ENCODE measurements around the gene IL6. TPM values are rescaled to one million over a fixed set of nuclear protein-coding genes. Genes with fewer than 3 reads are reported as not detected.

The IL6 gene
- polyA plus RNA-seq, 2 donors, result 0.22 to 0.44 TPM

DNA sequence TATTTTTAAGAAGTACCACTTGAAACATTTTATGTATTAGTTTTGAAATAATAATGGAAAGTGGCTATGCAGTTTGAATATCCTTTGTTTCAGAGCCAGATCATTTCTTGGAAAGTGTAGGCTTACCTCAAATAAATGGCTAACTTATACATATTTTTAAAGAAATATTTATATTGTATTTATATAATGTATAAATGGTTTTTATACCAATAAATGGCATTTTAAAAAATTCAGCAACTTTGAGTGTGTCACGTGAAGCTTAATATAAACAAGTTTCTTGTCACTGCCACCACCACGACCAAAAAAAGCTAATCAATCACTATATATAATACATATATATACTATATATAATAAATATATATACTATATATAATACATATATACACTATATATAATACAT lies 4.8 kb downstream of the IL6 start:
- no peaks in the 10 kb centered on the region for H3K9me3 ChIP-seq (ENCODE audit: control insufficient read depth in 2 of 2, insufficient read depth in 1 of 2, low read depth in 1 of 2, low read length in 1 of 2)
- H3K4me3 ChIP-seq (ENCODE audit: low read depth in 1 of 2, low read length in 2 of 2), result no peak overlapping the region
- H3K27me3 ChIP-seq (ENCODE audit: control insufficient read depth in 1 of 2, insufficient read depth in 2 of 2, low read length in 2 of 2), result no peaks in the 10 kb centered on the region
- H3K27ac ChIP-seq (ENCODE audit: low read depth in 2 of 2, low read length in 1 of 2), result no peak overlapping the region
- H3K36me3 ChIP-seq (ENCODE audit: control insufficient read depth in 2 of 2, insufficient read depth in 2 of 2, low read length in 1 of 2), result no peaks in the 10 kb centered on the region
- 75 to 80% methylated on average over 2 of the region's 2 CpGs for WGBS, 2 donors
- H3K4me1 ChIP-seq (ENCODE audit: control insufficient read depth in 2 of 2, insufficient read depth in 2 of 2, low read length in 1 of 2), result no peaks in the 10 kb centered on the region

DNA sequence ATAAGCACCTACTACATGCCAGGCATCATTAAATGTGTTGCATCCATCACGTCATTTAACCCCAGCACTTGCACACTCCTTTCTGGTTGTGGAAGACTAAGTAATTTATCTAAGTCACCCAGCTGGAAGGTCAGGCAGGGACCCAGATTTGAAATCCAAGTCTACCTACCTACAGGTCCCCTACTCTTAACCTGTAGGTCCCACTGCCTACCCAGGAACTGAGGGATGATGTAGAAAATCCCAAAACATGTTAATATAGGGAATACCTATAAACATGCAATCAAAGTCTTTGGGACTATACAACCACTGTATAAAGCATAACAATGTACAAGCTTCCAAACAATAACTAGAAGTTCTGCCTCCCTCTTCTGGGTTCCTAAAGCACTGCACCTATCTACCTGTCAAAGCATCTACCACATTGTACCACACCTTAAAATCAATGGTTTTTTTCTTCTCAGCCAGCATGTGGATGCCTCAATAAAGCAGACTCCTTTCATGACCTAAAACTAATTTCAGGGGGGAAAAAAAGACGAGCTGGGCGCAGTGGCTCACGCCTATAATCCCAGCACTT lies 5.6 kb downstream of the IL6 start:
- Histone ChIP-seq H3K27me3 (ENCODE audit: control insufficient read depth in 1 of 2, insufficient read depth in 2 of 2, low read length in 2 of 2) (no peaks in the 10 kb centered on the region), H3K4me3 (ENCODE audit: low read depth in 1 of 2, low read length in 2 of 2) (no peak overlapping the region), H3K27ac (ENCODE audit: low read depth in 2 of 2, low read length in 1 of 2) (no peak overlapping the region), H3K4me1 (ENCODE audit: control insufficient read depth in 2 of 2, insufficient read depth in 2 of 2, low read length in 1 of 2) (no peaks in the 10 kb centered on the region), H3K9me3 (ENCODE audit: control insufficient read depth in 2 of 2, insufficient read depth in 1 of 2, low read depth in 1 of 2, low read length in 1 of 2) (no peaks in the 10 kb centered on the region), H3K36me3 (ENCODE audit: control insufficient read depth in 2 of 2, insufficient read depth in 2 of 2, low read length in 1 of 2) (no peaks in the 10 kb centered on the region)
- WGBS, 2 donors, result 73 to 83% methylated on average over 4 of the region's 4 CpGs

DNA sequence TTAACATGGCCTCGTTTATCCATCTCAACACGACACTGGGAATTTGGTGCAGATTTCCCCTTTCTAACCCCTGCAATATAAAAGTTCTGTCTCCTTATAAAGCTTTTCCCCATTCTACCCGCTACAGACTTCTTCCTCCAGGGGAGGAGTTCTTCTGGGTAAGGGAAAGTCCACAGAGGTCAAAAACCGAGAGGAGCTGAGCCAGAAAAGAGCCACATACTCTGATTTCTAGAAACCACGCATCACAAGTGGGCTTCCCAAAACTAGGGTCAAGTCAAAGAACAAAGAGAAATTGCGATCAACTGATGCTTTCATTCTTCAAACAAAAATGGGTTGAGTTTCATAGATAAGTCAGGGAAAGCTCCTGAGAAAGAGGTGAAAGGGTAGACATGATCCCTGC lies 6.8 kb downstream of the IL6 start:
- 76 to 84% methylated on average over 6 of the region's 6 CpGs for WGBS, 2 donors
- no peaks in the 10 kb centered on the region for H3K9me3 ChIP-seq (ENCODE audit: control insufficient read depth in 2 of 2, insufficient read depth in 1 of 2, low read depth in 1 of 2, low read length in 1 of 2)
- H3K27me3 ChIP-seq (ENCODE audit: control insufficient read depth in 1 of 2, insufficient read depth in 2 of 2, low read length in 2 of 2), result no peaks in the 10 kb centered on the region
- H3K4me3 ChIP-seq (ENCODE audit: low read depth in 1 of 2, low read length in 2 of 2), result no peak overlapping the region
- no peak overlapping the region for H3K27ac ChIP-seq (ENCODE audit: low read depth in 2 of 2, low read length in 1 of 2)
- H3K36me3 ChIP-seq (ENCODE audit: control insufficient read depth in 2 of 2, insufficient read depth in 2 of 2, low read length in 1 of 2), result no peaks in the 10 kb centered on the region
- no peaks in the 10 kb centered on the region for H3K4me1 ChIP-seq (ENCODE audit: control insufficient read depth in 2 of 2, insufficient read depth in 2 of 2, low read length in 1 of 2)

DNA sequence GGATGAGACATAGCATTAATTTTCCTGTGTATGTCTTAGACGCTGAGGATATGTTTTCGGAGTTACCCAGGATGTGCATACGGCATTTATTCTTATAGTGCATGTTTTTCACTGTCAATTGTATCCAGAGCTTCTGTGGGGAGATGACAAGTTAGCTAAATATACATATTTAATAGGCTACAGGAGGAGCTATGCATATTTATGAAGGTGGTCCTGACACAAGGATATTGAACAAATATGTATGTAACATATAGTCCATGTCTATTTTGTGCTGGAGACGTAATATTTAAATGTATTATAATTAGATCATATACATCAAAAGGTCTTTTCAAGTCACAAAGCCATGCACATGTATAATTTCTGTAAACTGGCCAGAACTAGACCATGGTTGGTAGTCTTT lies 16.0 kb downstream of the IL6 start:
- H3K27me3 ChIP-seq (ENCODE audit: control insufficient read depth in 1 of 2, insufficient read depth in 2 of 2, low read length in 2 of 2), result no peaks in the 10 kb centered on the region
- no peak overlapping the region for H3K4me3 ChIP-seq (ENCODE audit: low read depth in 1 of 2, low read length in 2 of 2)
- H3K36me3 ChIP-seq (ENCODE audit: control insufficient read depth in 2 of 2, insufficient read depth in 2 of 2, low read length in 1 of 2), result no peaks in the 10 kb centered on the region
- WGBS, 2 donors, result 81 to 89% methylated on average over 4 of the region's 4 CpGs
- H3K9me3 ChIP-seq (ENCODE audit: control insufficient read depth in 2 of 2, insufficient read depth in 1 of 2, low read depth in 1 of 2, low read length in 1 of 2), result no peaks in the 10 kb centered on the region
- no peak overlapping the region for H3K27ac ChIP-seq (ENCODE audit: low read depth in 2 of 2, low read length in 1 of 2)
- no peaks in the 10 kb centered on the region for H3K4me1 ChIP-seq (ENCODE audit: control insufficient read depth in 2 of 2, insufficient read depth in 2 of 2, low read length in 1 of 2)

DNA sequence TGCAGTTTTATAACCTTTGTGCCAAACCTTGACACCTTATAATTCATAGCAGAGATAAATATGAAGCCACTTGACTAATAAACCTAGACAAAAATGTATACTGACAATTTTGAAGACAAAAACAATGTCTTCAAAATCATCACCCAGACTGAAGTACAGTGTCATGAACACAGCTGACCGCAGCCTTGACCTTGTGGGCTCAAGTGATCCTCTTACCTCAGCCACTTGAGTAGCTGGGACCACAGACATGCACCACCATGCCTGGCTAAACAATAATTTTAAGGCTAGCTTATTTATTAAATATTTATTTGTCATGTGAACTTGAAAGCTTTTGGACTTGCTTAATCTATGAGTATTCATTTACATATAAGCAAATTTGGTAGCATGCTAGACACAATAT lies 24.3 kb downstream of the IL6 start:
- H3K4me1 ChIP-seq (ENCODE audit: control insufficient read depth in 2 of 2, insufficient read depth in 2 of 2, low read length in 1 of 2), result no peaks in the 10 kb centered on the region
- H3K9me3 ChIP-seq (ENCODE audit: control insufficient read depth in 2 of 2, insufficient read depth in 1 of 2, low read depth in 1 of 2, low read length in 1 of 2), result no peaks in the 10 kb centered on the region
- no peaks in the 10 kb centered on the region for H3K36me3 ChIP-seq (ENCODE audit: control insufficient read depth in 2 of 2, insufficient read depth in 2 of 2, low read length in 1 of 2)
- H3K27ac ChIP-seq (ENCODE audit: low read depth in 2 of 2, low read length in 1 of 2), result no peak overlapping the region
- H3K27me3 ChIP-seq (ENCODE audit: control insufficient read depth in 1 of 2, insufficient read depth in 2 of 2, low read length in 2 of 2), result no peaks in the 10 kb centered on the region
- no peak overlapping the region for H3K4me3 ChIP-seq (ENCODE audit: low read depth in 1 of 2, low read length in 2 of 2)
- 46 to 85% methylated on average over 1 of the region's 1 CpG for whole genome bisulfite sequencing, 2 donors

DNA sequence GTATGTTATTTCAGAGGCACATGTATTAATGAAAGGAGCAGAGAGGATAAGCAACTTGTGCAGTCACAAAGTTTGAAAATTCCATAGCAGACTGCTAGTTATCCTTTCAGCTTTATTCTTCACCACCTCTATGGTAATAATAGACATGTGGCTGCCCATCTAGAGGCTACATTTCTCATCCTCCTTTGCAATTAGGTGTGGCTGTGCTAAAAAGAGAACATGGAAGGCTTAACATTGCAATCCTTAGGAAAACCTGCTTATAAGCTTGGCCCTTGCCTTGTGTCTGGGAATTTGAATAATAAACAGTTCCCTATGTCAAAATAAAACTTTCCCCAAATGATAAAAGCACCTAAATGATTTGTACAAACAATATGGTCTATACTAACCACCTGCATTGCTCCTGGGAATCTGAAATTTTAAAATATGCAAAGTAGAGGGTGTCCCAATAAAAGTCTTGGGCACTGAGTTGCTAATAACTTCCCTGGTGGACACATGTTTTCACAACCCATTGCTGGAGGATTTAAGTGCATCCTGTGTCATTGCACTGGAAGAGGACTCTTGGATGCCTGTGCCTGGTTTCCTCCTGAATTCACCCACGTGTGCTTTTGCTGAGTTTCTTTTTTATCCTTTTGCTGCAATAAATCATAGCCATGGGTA lies 30.5 kb downstream of the IL6 start:
- Histone ChIP-seq H3K27ac (ENCODE audit: low read depth in 2 of 2, low read length in 1 of 2) (no peak overlapping the region), H3K9me3 (ENCODE audit: control insufficient read depth in 2 of 2, insufficient read depth in 1 of 2, low read depth in 1 of 2, low read length in 1 of 2) (no peaks in the 10 kb centered on the region), H3K4me3 (ENCODE audit: low read depth in 1 of 2, low read length in 2 of 2) (no peak overlapping the region), H3K27me3 (ENCODE audit: control insufficient read depth in 1 of 2, insufficient read depth in 2 of 2, low read length in 2 of 2) (no peaks in the 10 kb centered on the region), H3K4me1 (ENCODE audit: control insufficient read depth in 2 of 2, insufficient read depth in 2 of 2, low read length in 1 of 2) (no peaks in the 10 kb centered on the region), H3K36me3 (ENCODE audit: control insufficient read depth in 2 of 2, insufficient read depth in 2 of 2, low read length in 1 of 2) (no peaks in the 10 kb centered on the region)
- WGBS, 2 donors, result 32 to 36% methylated on average over 1 of the region's 1 CpG

DNA sequence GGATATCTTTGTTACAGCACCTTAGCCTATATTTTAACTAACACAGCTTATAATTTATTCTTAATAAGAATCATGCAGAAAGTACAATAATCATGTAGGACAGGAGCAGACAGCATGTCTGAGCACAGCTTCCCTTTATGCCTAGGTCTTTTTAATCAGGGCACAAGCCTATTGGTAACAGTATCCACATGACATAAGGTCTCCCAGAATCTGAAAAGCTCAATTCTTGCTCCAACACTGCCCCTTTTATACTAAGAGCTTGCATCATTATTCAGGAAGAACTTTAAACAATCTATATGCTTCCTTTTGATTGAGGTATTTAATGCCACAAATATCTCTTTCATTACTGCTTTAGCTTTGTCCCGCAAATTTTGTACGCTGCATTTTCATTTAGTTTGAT lies 31.6 kb downstream of the IL6 start:
- 90 to 93% methylated on average over 2 of the region's 2 CpGs for WGBS, 2 donors
- no peak overlapping the region for H3K4me3 ChIP-seq (ENCODE audit: low read depth in 1 of 2, low read length in 2 of 2)
- no peaks in the 10 kb centered on the region for H3K36me3 ChIP-seq (ENCODE audit: control insufficient read depth in 2 of 2, insufficient read depth in 2 of 2, low read length in 1 of 2)
- no peak overlapping the region for H3K27ac ChIP-seq (ENCODE audit: low read depth in 2 of 2, low read length in 1 of 2)
- H3K9me3 ChIP-seq (ENCODE audit: control insufficient read depth in 2 of 2, insufficient read depth in 1 of 2, low read depth in 1 of 2, low read length in 1 of 2), result no peaks in the 10 kb centered on the region
- H3K4me1 ChIP-seq (ENCODE audit: control insufficient read depth in 2 of 2, insufficient read depth in 2 of 2, low read length in 1 of 2), result no peaks in the 10 kb centered on the region
- no peaks in the 10 kb centered on the region for H3K27me3 ChIP-seq (ENCODE audit: control insufficient read depth in 1 of 2, insufficient read depth in 2 of 2, low read length in 2 of 2)

DNA sequence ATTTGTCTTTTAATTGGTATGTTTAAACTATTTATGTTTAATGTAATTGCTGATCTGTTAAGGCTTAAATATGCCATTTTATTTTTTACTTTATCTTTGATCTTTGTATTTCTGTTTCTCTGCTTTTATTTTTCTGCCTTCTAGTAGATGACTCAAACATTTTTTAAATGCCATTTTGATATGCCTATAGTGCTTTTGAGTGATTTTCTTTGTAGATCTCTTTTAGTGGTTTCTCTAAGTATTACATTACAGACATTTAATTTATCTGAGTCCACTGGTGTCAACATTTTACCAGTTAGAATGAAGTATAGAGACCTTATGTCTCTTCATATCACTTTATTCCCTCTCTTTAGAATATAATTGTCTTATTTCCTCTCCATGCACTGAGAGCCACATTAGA lies 32.7 kb downstream of the IL6 start:
- H3K4me1 ChIP-seq (ENCODE audit: control insufficient read depth in 2 of 2, insufficient read depth in 2 of 2, low read length in 1 of 2), result no peaks in the 10 kb centered on the region
- no peak overlapping the region for H3K27ac ChIP-seq (ENCODE audit: low read depth in 2 of 2, low read length in 1 of 2)
- H3K4me3 ChIP-seq (ENCODE audit: low read depth in 1 of 2, low read length in 2 of 2), result no peak overlapping the region
- H3K27me3 ChIP-seq (ENCODE audit: control insufficient read depth in 1 of 2, insufficient read depth in 2 of 2, low read length in 2 of 2), result no peaks in the 10 kb centered on the region
- H3K36me3 ChIP-seq (ENCODE audit: control insufficient read depth in 2 of 2, insufficient read depth in 2 of 2, low read length in 1 of 2), result no peaks in the 10 kb centered on the region
- no peaks in the 10 kb centered on the region for H3K9me3 ChIP-seq (ENCODE audit: control insufficient read depth in 2 of 2, insufficient read depth in 1 of 2, low read depth in 1 of 2, low read length in 1 of 2)

DNA sequence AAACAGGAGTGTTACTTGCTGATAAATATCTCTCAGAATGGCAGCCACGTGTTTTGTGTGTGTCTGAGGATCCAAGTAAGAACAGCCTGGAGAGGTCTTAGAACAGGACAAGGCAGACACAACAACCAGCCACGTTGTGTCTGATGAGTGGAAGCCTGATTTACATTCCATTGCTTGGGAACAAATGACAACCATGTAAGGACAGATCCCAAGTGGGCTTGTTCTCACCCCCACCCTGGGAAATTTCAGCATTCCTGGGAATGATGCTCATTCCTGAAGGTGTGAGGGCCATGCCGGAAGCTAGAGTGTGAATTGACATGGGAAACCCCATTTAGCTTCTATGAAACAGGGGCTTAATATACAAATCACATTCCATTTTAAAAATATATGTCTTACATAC lies 35.9 kb downstream of the IL6 start:
- H3K36me3 ChIP-seq (ENCODE audit: control insufficient read depth in 2 of 2, insufficient read depth in 2 of 2, low read length in 1 of 2), result no peaks in the 10 kb centered on the region
- 63 to 64% methylated on average over 3 of the region's 3 CpGs for WGBS, 2 donors
- H3K27ac ChIP-seq (ENCODE audit: low read depth in 2 of 2, low read length in 1 of 2), result no peak overlapping the region
- no peaks in the 10 kb centered on the region for H3K4me1 ChIP-seq (ENCODE audit: control insufficient read depth in 2 of 2, insufficient read depth in 2 of 2, low read length in 1 of 2)
- no peak overlapping the region for H3K4me3 ChIP-seq (ENCODE audit: low read depth in 1 of 2, low read length in 2 of 2)
- no peaks in the 10 kb centered on the region for H3K27me3 ChIP-seq (ENCODE audit: control insufficient read depth in 1 of 2, insufficient read depth in 2 of 2, low read length in 2 of 2)
- H3K9me3 ChIP-seq (ENCODE audit: control insufficient read depth in 2 of 2, insufficient read depth in 1 of 2, low read depth in 1 of 2, low read length in 1 of 2), result no peaks in the 10 kb centered on the region

DNA sequence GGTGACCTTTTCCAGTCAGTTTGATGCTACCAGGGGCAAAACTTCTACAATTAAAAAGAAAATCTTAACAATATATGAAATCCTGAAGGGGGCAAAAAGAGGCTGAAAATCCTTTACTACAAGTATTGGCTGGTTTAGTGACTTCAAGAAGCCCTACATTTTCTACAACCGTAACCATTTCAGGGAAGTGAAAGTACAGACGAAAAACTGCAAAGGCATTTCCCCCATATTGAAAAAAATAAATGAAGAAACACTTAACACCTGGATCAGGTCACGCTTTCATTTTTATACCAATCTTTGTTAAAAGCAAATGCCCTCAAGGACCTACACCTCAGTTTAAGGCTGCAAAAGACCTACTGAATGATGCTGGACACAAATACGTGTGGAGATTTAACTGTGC lies 38.6 kb downstream of the IL6 start:
- Histone ChIP-seq H3K36me3 (ENCODE audit: control insufficient read depth in 2 of 2, insufficient read depth in 2 of 2, low read length in 1 of 2) (no peaks in the 10 kb centered on the region), H3K27ac (ENCODE audit: low read depth in 2 of 2, low read length in 1 of 2) (no peak overlapping the region), H3K9me3 (ENCODE audit: control insufficient read depth in 2 of 2, insufficient read depth in 1 of 2, low read depth in 1 of 2, low read length in 1 of 2) (no peaks in the 10 kb centered on the region), H3K27me3 (ENCODE audit: control insufficient read depth in 1 of 2, insufficient read depth in 2 of 2, low read length in 2 of 2) (no peaks in the 10 kb centered on the region), H3K4me3 (ENCODE audit: low read depth in 1 of 2, low read length in 2 of 2) (no peak overlapping the region), H3K4me1 (ENCODE audit: control insufficient read depth in 2 of 2, insufficient read depth in 2 of 2, low read length in 1 of 2) (no peaks in the 10 kb centered on the region)
- WGBS, 2 donors, result 72 to 78% methylated on average over 4 of the region's 4 CpGs
